ENCODE measurements around the gene EMP2. TPM values are rescaled to one million over a fixed set of nuclear protein-coding genes. Genes with fewer than 3 reads are reported as not detected.
A peak's percentile ranks its signal among the peaks of the same experiment; 100 is the strongest.
"Not testable (repeated sequence)": the region's sequence is repeated elsewhere in the genome, so short reads cannot be mapped to it uniquely, and the experiment has no call there.

EMP2 gene
- total RNA-seq (2014; rRNA removed; shearing (Covaris generic)): 28.0 and 55.4 TPM in 2 replicates

GRCh38 chr16:10579965-10580882, at the start of gene EMP2:
Gene EMP2, minus strand, starts transcription at chr16:10580598. Its CDS starts 32,981 bp downstream, at chr16:10547617.
- peak; percentile 79 for DNase-seq (ENCODE audit: low read depth)

DNA sequence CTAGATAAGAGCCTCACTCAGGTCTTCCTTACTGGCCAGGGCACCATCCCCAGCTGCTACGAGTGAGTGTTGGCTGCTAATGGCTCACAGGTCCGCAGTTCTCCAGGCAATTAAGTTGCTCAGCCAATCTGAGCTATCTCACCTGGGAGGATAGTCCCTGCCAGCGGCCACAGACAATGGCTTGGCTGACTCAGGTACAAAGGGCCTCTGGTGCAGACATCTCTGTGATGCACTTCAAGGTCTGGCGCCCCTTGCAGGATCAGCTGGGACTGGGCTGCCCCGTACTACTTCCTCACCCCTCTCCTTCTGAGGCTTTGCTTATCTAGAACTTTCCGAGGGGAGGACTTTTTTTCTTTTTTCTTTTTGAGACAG, 49.2 kb upstream of the EMP2 start:
- no peak for DNase-seq (ENCODE audit: low read depth)

- DNase-seq (ENCODE audit: low read depth): peak; percentile 37
These were observed 45.4 kb upstream of the EMP2 start for GRCh38 chr16:10625595-10626357.

GRCh38 chr16:10624527-10624926, 44.1 kb upstream of the EMP2 start:
- DNase-seq (ENCODE audit: low read depth): no peak

GRCh38 chr16:10623059-10623458, 42.7 kb upstream of the EMP2 start:
- no peak for DNase-seq (ENCODE audit: low read depth)

GRCh38 chr16:10622036-10622921, 41.9 kb upstream of the EMP2 start:
- DNase-seq (ENCODE audit: low read depth): no peak

DNA sequence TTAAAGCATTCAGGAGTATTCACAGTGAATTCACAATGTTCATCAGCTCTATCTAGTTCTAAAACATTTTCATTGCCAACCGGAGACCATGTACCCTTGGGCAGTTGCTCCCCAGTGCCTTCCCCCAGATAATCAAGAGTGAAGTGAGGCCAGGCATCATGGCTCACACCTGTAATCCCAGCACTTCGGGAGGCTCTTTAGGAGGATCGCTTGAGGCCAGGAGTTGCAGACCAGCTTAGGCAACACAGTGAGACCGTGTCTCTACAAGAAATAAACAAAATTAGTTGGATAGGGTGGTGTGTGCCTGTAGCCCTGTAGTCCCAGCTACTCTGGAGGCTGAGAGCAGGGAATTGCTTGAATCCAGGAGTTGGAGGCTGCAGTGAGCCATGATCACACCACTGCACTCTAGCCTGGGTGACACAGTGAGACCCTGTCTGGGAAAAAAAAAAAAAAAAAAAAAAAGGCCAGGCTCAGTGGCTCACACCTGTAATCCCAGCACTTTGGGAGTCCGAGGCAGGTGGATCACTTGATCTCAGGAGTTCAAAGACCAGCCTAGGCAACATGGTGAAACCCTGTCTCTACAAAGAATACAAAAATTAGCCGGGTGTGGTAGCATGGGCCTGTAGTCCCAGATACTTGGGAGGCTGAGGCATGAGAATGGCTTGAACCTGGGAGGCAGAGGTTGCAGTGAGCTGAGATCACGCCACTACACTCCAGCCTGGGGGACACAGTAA, 41.0 kb upstream of the EMP2 start:
- DNase-seq (ENCODE audit: low read depth): not testable (repeated sequence)

- no peak for DNase-seq (ENCODE audit: low read depth)
These were observed 39.7 kb upstream of the EMP2 start for GRCh38 chr16:10620120-10620519.

GRCh38 chr16:10619271-10619849, 39.0 kb upstream of the EMP2 start:
- no peak for DNase-seq (ENCODE audit: low read depth)

- no peak for DNase-seq (ENCODE audit: low read depth)
These were observed 38.4 kb upstream of the EMP2 start for GRCh38 chr16:10618710-10619209.

DNA sequence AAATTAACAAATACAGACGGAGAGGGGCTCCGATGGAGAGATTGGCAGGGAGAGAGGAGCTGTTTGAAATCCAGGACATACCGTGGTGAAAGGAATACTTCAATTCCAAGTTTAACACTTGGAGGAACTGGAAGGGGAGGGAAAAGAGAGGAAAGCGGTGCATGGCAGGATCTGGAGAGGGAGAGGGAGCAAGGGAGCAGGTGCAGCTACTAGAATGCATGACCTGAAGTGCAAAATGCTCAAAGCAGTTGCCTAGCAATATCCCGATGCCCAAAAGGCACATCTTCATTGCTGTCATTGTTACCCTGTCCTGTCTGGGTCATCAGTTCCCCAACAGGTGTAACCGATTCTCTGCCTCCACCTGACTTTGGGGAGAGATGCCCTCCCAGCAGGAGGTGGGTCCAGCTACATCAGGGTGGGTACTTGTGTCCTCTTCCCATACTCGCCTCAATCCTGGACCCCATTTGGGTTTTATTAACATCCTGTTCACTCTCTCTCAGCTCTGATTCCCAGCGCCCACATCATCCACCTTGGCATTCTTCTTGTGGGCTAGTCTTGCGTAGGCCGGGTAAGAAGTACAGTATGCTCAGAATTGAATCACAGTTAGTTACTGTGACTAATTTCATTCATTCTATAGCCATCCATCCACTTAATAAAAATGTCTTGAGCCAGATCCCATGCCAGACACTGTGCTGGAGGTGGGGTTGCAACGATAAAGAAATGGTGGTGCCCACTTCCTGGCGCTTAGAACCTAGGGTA, 37.4 kb upstream of the EMP2 start:
- DNase-seq (ENCODE audit: low read depth): no peak

DNA sequence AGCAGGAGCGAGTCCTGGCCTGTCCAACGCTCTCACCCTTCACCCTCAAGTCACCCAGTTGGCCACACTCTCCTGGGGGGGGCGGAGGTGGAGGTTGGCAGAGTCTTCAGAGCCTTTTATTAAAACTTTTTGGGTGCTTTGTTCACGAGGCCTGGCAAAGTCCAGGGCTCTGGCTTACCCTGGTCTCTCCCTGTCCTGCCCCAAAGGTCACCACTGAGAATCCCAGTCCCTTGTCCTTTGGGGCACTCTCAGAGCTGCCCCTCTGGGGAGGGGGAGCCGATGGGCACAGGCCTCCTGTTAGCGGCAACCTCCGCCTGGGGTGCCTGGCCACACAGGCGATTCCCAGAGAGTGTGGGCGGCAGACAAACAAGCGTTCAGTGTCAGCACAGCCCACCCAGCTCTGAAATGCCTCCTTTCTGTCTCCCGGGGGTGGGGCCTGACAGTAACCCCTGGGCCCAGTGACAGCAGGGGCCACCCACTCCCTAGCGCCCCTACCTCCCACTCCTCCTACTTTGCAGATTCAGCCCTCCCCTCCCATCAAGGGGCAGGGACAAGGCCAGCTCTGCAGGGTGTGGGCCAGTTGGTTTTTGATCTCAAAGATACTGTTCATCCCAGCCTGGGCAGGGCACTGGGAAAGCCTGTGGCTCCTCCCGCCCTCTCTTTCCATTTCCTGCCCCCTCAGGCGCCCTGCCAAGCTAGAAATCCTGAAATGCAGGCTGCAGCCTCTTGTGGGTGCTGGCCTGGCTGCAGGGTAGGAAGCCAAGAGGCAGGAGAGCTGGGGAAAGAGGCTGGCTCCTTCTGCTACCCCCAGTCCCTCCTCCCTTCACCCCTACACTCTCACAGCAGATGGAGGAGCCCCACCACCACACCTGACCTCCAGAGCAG, 36.6 kb upstream of the EMP2 start:
- DNase-seq (ENCODE audit: low read depth): peak; percentile 60

- DNase-seq (ENCODE audit: low read depth): no peak
These were observed 36.0 kb upstream of the EMP2 start for GRCh38 chr16:10616419-10616755.

DNA sequence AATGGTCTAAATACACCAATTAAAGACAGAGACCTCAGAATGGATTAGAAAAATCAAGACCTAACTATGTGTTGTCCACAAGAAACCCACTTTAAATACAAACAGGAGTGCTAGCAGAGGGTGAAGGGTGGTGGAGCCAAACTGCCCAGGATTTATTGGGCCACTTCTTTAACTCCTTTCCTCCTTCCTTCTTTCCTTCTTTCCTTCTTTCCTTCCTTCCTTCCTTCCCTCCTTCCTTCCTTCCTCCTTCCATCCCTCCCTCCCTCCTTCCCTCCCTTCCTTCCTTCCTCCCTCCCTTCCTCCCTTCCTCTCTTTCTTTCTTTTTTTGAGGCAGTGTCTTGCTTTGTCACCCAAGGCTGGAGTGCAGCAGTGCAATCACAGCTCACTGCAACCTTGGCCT, 34.3 kb upstream of the EMP2 start:
- DNase-seq (ENCODE audit: low read depth): no peak

DNA sequence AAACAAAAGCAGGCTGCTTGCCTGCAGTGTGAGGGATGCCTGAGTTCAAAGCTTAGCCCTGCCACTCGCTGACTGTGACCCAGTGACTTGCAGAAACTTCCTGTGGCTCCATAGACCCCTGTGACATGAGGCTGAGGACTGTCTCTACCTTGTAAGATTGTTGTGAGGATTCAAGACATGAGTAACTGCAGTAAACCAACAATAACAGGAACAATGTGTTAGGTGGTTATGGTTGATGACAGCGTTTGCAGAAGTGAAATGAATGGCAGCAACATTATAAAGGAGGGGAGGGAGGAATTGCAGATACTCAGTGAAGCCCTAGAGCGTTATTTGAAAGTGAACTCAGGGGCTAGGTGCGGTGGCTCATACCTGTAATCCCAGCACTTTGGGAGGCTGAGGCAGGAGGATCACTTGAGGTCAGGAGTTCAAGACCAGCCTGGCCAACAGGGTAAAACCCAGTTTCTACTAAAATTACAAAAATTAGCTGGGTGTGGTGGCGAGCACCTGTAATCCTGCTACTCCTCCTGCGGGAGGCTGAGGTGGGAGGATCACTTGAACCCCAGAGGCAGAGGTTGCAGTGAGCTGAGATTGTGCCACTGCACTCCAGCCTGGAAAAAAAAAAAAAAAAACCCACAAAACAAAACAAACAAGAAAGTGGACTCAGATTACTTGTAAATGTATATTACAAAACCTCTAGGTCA, 33.5 kb upstream of the EMP2 start:
- DNase-seq (ENCODE audit: low read depth): no peak

- no peak for DNase-seq (ENCODE audit: low read depth)
These were observed 32.3 kb upstream of the EMP2 start for GRCh38 chr16:10612649-10613179.

DNA sequence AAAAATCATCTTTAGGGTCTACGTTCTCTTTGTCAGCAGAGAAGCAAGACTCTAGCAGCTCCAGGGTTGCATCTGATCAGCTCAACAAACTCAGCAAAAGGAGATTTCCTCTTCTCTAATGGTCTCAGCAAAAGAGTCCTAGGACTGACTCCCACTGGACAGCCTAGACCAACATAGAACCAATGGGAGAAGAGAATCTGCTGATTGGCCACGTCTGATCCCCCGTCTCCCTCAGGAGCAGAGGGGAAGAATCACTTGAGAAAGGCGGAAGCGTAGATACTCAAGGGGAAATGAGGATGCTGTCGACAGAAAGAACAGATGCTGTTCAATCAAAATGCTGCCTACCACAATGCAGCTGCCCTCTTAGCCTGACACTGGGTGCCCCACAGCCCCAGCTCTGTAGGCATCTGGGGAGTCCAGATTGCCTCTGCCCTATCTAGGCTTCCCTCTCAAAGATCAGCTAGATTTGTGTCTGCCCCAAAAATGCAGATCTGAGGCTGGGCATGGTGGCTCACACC, 31.5 kb upstream of the EMP2 start:
- DNase-seq (ENCODE audit: low read depth): no peak

Measured in M059J (cell line).